Adrenal gland (tissue), 5 donors: ENCODE measurements around the gene SAFB.

Source experiments
- CTCF ChIP-seq, 6 experiments: fragments of 450-650 bp in 4 of 6; fragments of 200-600 bp in 2 of 6; sonication (generic) in 1 of 6; IDR thresholded peaks; 1 replicate in 5 of 6; 2 replicates in 1 of 6; pipeline versions ENCODE4 v1.5.1 to v1.8.0; 2016 to 2021; ENCODE audit warnings: antibody characterized with exemption in 6 of 6, mild to moderate bottlenecking in 2 of 6, moderate library complexity in 1 of 6
- POLR2A ChIP-seq, 2 donors: fragments of 450-650 bp; IDR thresholded peaks; one replicate each; pipeline ENCODE4 v1.6.1; 2017; ENCODE audit warnings: antibody characterized with exemption in 2 of 2, mild to moderate bottlenecking in 2 of 2, moderate library complexity in 1 of 2
- donor health status: DM: no; HTN: no; CAD: no.

- no peak for TF ChIP-seq POLR2A (IDR thresholded peaks at IDR 0.05)
- TF ChIP-seq CTCF (IDR thresholded peaks at IDR 0.05) = no peak
Measured at GRCh38 chr19:5707576-5708575, 85.0 kb downstream of the SAFB start.
